Mammary microvascular endothelial cell (primary cell): ENCODE results near the gene BPGM. TPM values are rescaled to one million over a fixed set of nuclear protein-coding genes. Genes with fewer than 3 reads are reported as not detected.

Experiments
- total RNA-seq: library from RNA; depleted of rRNA; stranded (reverse); fragments of >200 nt; gene quantifications from 2 replicates; pipeline ENCODE4 v1.2.3, GENCODE V29; 2015

Gene BPGM
- 7.1 and 10.3 TPM in 2 replicates for total RNA-seq

GRCh38 chr7:134646425-134647305, at the start of gene BPGM:
Gene BPGM (plus strand): TSS chr7:134646853. CDS start chr7:134661508, 14,655 bp downstream.

Other genes with a start within 250 kb of the BPGM start
- 90.6 and 98.5 TPM in 2 replicates for gene AKR1B1, start 187.8 kb upstream of the BPGM start, total RNA-seq
- gene AKR1B10, start 119.3 kb upstream of the BPGM start, total RNA-seq = 0.15 TPM in 1 of 2 replicates, not detected in the other
- gene AKR1B15, start 97.7 kb upstream of the BPGM start, total RNA-seq = not detected in 2 replicates
- gene CALD1, start 132.8 kb downstream of the BPGM start, total RNA-seq = 120 and 124 TPM in 2 replicates